HG03025 (cell line): Measurements from ENCODE around the gene NOTCH1.

Experiments
- ATAC-seq: cut with Tn5 transposase; IDR thresholded peaks from one replicate; pipeline ENCODE4 v1.9.1; 2021; ENCODE audit warnings: mild to moderate bottlenecking, moderate library complexity; ENCODE audit not compliant: unreplicated experiment, low FRiP score

Gene NOTCH1

GRCh38 chr9:136522314-136523237 is 23.3 kb downstream of the NOTCH1 start:
- ATAC-seq: no peak

- ATAC-seq: no peak
These were observed 24.3 kb downstream of the NOTCH1 start for GRCh38 chr9:136521537-136521936.

GRCh38 chr9:136520053-136520540 is 25.8 kb downstream of the NOTCH1 start:
- ATAC-seq: no peak

- no peak for ATAC-seq
These were observed 26.4 kb downstream of the NOTCH1 start for GRCh38 chr9:136519263-136520052.

- ATAC-seq: no peak
These were observed 27.2 kb downstream of the NOTCH1 start for GRCh38 chr9:136518623-136519022.

- no peak for ATAC-seq
These were observed 27.9 kb downstream of the NOTCH1 start for GRCh38 chr9:136517950-136518349.

- no peak for ATAC-seq
These were observed 28.7 kb downstream of the NOTCH1 start for GRCh38 chr9:136517012-136517743.

- no peak for ATAC-seq
These were observed 29.6 kb downstream of the NOTCH1 start for GRCh38 chr9:136516191-136516654.

- ATAC-seq: no peak
These were observed 30.6 kb downstream of the NOTCH1 start for GRCh38 chr9:136515276-136515675.

GRCh38 chr9:136514022-136514714 is 31.7 kb downstream of the NOTCH1 start:
- ATAC-seq: no peak

- ATAC-seq: no peak
These were observed 32.7 kb downstream of the NOTCH1 start for GRCh38 chr9:136513191-136513590.

- no peak for ATAC-seq
These were observed 33.2 kb downstream of the NOTCH1 start for GRCh38 chr9:136512651-136513071.

GRCh38 chr9:136511670-136512592 is 33.9 kb downstream of the NOTCH1 start:
- ATAC-seq: no peak

- ATAC-seq: no peak
These were observed 34.6 kb downstream of the NOTCH1 start for GRCh38 chr9:136511144-136511669.

GRCh38 chr9:136510561-136510960 is 35.3 kb downstream of the NOTCH1 start:
- no peak for ATAC-seq

GRCh38 chr9:136509549-136509948 is 36.3 kb downstream of the NOTCH1 start:
- ATAC-seq: no peak

GRCh38 chr9:136508729-136509500 is 36.9 kb downstream of the NOTCH1 start:
- no peak for ATAC-seq

- no peak for ATAC-seq
These were observed 37.9 kb downstream of the NOTCH1 start for GRCh38 chr9:136507992-136508375.
